ENCODE measurements around the gene MGLL.

Gene MGLL

GRCh38 chr3:127736801-127737539 is 85.3 kb downstream of the MGLL start:
- DNase-seq = no peak

- no peak for DNase-seq
Measured at GRCh38 chr3:127735767-127736693, 86.3 kb downstream of the MGLL start.

GRCh38 chr3:127734754-127735473 is 87.4 kb downstream of the MGLL start:
- DNase-seq = no peak

GRCh38 chr3:127734181-127734720 is 88.1 kb downstream of the MGLL start:
- no peak for DNase-seq

- no peak for DNase-seq
Measured at GRCh38 chr3:127733781-127734180, 88.5 kb downstream of the MGLL start.

GRCh38 chr3:127732879-127733350 is 89.4 kb downstream of the MGLL start:
- no peak for DNase-seq

- DNase-seq = no peak
Measured at GRCh38 chr3:127732303-127732702, 90.0 kb downstream of the MGLL start.

DNA sequence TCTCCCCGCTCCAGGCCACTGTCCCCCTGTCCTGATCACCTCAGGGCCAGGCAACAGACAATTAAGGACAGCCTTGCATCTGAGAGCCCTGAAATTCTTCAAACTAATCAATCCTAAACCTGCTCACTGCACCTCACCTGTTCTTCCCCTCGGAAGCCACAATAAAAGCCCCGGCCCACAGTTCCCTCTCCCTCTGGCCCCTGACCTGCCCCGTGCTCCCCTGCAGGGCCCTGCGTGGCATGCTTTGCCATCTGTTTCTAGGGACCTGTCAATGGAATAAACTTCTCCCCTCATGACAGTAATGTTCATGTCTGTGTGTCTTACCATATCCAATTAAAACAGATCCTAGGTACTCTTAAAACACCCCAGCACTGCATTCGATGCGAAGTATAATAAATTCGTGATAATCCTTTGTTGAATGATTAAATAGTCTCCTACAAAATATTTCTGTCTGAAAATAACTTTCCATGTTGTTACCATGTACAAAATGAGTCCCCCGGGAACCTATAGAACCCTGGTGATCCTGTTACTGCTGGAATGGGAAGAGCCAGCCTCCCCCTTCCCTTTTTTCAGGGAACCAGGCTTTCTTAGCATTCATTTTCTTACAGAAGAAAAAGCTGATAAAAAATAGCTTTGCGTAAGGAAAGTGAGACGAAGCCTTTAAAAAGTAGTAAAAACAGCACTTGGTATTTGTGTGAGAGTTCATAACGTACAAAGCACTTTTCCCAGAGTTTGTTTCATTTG is 90.6 kb downstream of the MGLL start:
- DNase-seq = no peak

DNA sequence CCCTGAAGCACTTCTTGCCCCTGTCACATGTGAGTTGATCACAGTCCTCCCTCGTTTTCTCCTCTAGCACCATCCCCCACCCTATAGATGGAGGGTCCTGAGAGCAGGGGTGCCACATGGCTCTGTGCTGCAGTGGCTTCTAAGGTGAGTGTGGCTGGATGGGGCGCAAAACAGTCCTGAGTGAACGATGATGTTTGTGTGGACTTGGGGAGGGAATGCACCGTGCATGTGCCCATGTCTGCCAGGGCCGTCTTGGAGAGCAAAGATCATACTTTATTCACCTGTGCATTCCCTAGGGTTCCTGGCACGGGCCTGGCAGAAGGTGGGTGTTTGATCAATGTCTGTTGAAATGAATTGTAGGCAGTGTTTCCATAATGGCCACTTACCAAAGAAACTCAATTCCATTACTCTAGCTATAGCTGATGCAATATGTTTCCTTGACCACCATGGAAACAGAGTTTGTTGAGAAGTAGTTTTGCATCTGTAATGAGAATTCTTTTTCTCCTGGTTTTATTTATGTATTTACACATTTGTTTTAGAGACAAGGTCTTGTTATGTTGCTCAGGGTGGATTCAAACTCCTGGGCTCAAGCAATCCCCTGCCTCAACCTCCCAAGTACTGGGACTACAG is 91.5 kb downstream of the MGLL start:
- DNase-seq = no peak

GRCh38 chr3:127730171-127730570 is 92.1 kb downstream of the MGLL start:
- no peak for DNase-seq

DNA sequence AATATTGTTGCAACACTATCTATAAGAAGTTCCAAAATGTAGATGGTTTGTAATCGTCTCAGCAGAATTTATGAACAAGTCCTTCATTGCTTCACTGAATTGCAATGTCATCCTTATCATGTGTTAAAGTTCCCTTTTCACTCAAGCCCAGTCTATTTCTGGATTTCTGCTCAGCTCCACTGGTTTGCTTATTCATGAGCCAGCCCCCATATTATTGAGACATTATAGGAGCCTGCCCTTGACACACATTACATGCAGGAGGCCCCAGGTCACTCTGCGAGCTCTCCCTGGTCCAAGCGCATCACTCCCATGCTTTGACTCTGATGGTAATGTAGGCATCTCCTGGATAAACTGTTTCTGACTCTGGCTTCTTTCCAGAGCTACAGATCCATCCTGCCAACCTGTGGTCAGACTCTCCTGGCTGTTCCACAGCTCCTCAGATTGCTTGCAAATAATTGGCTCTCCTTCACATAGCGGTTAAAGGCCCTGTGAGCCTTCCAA is 92.7 kb downstream of the MGLL start:
- no peak for DNase-seq

- DNase-seq = no peak
Measured at GRCh38 chr3:127728417-127729015, 93.8 kb downstream of the MGLL start.

- DNase-seq = no peak
Measured at GRCh38 chr3:127726894-127727293, 95.4 kb downstream of the MGLL start.

GRCh38 chr3:127723011-127723567 is 99.2 kb downstream of the MGLL start:
- no peak for DNase-seq

DNA sequence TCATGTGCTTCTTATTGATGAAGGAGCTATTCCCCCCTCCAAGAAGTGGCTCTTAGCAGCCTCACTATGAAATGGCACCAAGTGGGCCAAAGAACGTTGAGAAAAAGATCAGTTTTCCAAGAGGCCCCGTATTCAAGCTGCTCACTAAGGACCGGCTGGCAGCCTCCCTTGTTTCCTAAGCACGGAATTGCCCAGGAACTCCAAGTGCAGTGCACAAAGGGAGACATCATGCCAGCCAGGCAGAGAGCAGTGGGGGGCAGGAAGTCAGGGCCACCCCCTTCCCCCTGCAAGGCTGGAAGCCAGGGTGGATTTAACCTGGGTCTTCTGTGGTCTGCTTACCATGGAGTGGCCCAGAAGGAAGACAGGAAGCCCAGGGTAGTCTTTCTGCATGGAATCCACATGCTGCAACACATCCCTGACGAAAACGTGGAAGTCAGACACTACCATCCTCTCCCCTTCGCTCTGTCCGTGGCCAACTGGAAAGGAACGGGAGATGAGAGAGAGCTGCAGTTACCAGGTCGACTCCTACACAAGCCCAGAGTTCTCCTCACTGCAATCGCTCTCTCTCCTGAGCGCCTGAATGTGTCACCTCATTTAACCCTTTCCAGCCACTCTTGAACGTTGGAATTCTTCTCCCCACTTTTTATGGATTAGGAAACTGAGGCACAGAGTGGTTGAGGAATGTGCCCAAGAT is 100.1 kb downstream of the MGLL start:
- DNase-seq = no peak

DNA sequence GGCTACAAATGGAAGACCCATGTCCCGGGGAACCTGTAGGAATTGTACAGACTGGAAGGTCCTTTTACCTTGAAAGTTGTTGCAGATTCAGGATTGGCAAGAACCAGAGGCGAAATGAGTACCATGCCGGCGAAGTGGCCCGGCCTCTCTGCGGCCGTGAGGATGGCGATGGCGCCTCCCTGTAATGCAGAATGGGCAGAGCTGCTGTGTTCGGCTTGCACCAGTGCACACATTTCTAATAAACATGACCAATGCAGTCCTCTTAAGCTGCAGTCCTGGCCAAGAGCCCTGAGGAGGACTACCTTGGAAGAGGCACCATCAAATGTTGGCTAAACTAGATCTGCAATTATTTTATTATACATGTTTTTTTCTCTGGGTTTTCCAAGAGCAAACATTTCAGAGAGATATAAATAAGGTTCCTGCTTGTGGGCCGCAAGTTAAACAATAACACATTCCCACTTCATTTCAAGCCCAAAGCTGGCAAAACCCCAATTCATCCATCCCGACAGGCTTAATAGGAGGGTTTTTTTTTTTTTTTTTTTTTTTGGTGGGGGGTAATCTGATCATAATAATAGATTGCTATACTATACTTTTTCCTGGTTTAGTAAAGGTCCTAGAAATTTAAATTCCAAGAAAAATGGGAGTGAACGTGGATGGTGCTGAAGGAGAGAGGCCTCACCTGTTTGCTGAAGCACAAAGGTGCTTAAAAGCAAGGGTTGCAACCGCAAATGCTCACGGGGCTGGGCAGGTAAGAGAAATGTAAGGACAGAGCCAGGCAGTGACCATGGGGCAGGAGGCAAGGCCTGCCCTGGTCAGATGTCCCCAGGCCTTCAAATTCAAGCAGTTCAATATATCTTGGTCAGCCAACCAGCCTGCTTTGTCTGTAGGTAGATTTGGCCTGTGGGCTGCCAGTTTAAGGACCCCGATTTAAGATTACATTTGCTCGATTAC is 101.1 kb downstream of the MGLL start:
- no peak for DNase-seq

DNA sequence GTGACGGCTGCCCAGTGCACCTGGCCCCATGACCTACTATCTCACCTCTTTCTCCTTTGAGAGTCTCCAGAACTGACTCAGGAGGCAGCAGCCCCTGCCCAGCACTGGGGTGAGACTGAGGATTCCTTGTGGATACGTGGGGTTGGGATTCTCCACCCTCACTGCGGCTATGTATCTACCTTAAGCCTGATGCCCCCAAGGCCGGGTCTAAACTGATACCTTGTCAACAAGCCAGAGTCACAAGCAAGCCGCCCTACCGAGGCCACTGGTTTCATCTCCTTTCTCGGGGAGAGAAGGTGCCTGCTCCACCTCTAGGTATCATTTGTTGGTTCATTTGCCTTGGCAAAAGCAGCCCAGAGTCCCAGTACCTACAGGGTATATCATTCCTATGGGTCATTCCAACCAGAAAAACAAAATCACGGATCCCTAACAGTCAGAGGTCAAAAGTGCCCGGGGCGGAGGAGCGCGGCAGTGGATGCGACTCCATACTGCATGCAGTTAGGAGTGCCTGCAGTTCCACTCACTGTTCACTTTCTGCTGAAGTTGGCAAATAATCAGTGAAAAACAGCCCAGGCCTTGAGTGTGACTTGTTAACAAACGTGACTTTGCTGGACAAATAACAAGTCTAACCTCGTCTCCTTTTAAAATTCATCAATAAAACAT is 102.0 kb downstream of the MGLL start:
- DNase-seq = no peak

- DNase-seq = no peak
Measured at GRCh38 chr3:127719369-127719768, 102.9 kb downstream of the MGLL start.

Measured in stimulated activated CD4-positive, alpha-beta T cell treated with anti-CD3 and anti-CD28 coated beads, Interleukin-2, amount 100 ng/mL, for 48 hours (primary cell).